DMS79 (cell line): ENCODE measurements around the gene MYBPC3.
"Not testable (repeated sequence)": the region's sequence is repeated elsewhere in the genome, so short reads cannot be mapped to it uniquely, and the experiment has no call there.

Experiments used
- DNase-seq: peaks from one replicate; lab custom pipeline; 2025; lab: John Stamatoyannopoulos, UW

Gene MYBPC3

GRCh38 chr11:47317064-47317828, 35.3 kb downstream of the MYBPC3 start:
- no peak for DNase-seq

GRCh38 chr11:47316501-47316900, 36.0 kb downstream of the MYBPC3 start:
- not testable (repeated sequence) for DNase-seq

- no peak for DNase-seq
Observed at GRCh38 chr11:47314992-47315391, 37.5 kb downstream of the MYBPC3 start.

- peak; percentile 57 for DNase-seq
Observed at GRCh38 chr11:47308050-47308823, 44.3 kb downstream of the MYBPC3 start.

GRCh38 chr11:47306484-47306844, 46.0 kb downstream of the MYBPC3 start:
- DNase-seq = no peak

- peak; percentile 5 for DNase-seq
Observed at GRCh38 chr11:47305734-47306483, 46.6 kb downstream of the MYBPC3 start.

- no peak for DNase-seq
Observed at GRCh38 chr11:47302853-47303252, 49.6 kb downstream of the MYBPC3 start.

- DNase-seq = no peak
Observed at GRCh38 chr11:47299078-47299477, 53.4 kb downstream of the MYBPC3 start.

- peak; percentile 68 for DNase-seq
Observed at GRCh38 chr11:47296045-47296444, 56.5 kb downstream of the MYBPC3 start.

- DNase-seq = no peak
Observed at GRCh38 chr11:47295385-47295784, 57.1 kb downstream of the MYBPC3 start.

GRCh38 chr11:47289856-47290255, 62.6 kb downstream of the MYBPC3 start:
- no peak for DNase-seq

GRCh38 chr11:47288066-47288465, 64.4 kb downstream of the MYBPC3 start:
- DNase-seq = no peak

GRCh38 chr11:47285969-47286770, 66.3 kb downstream of the MYBPC3 start:
- no peak for DNase-seq

- DNase-seq = no peak
Observed at GRCh38 chr11:47284151-47284550, 68.4 kb downstream of the MYBPC3 start.

- DNase-seq = no peak
Observed at GRCh38 chr11:47282462-47282861, 70.0 kb downstream of the MYBPC3 start.
